ENCODE data around the gene UBE2E1. TPM values are rescaled to one million over a fixed set of nuclear protein-coding genes. Genes with fewer than 3 reads are reported as not detected.

UBE2E1 gene
- total and polyA plus RNA-seq, 2 donors (not counting 1 experiment from before 2014, with no cell fraction given), result 46.7 to 63.7 TPM

- POLR2A ChIA-PET, result no interaction called here
- 60% methylated on average over 1 of the region's 2 CpGs for WGBS (ENCODE audit: insufficient coverage)
- Histone ChIP-seq H3K4me1 (ENCODE audit: control insufficient read depth in 2 of 2, insufficient read depth in 2 of 2, low read length in 2 of 2) (peaks cover 31 to 33% of the 10 kb centered on the region in 2 donors), H2AFZ (ENCODE audit: insufficient read depth, low read depth, low read length, poor library complexity, severe bottlenecking) (peak overlapping the region; percentile 78), H3K4me3 (ENCODE audit: control extremely low read depth in 1 of 5, extremely low read depth in 1 of 5, insufficient read depth in 1 of 5, low read depth in 2 of 5, low read length in 4 of 5) (no peak overlapping the region), H3K27ac (ENCODE audit: low read length in 2 of 2) (no peak overlapping the region), H3K36me3 (replicated peaks in 1 of 2; ENCODE audit: control extremely low read depth in 1 of 2, control insufficient read depth in 1 of 2, extremely low read depth in 1 of 2, insufficient read depth in 2 of 2, low read length in 1 of 2) (no peaks in the 10 kb centered on the region), H4K20me1 (ENCODE audit: control insufficient read depth, insufficient read depth, low read length, poor library complexity, severe bottlenecking) (no peaks in the 10 kb centered on the region), H3K79me2 (ENCODE audit: control insufficient read depth, insufficient read depth, low read length) (no peaks in the 10 kb centered on the region), H3K4me2 (replicated peaks; ENCODE audit: low read depth, low read length, poor library complexity, severe bottlenecking) (no peak overlapping the region), H3K9me3 (ENCODE audit: control extremely low read depth in 1 of 3, control insufficient read depth in 2 of 3, insufficient read depth in 1 of 3, low read length in 2 of 3) (no peaks in the 10 kb centered on the region), H3K9ac (ENCODE audit: low read length) (no peak overlapping the region), H3K27me3 (replicated peaks in 1 of 4; ENCODE audit: control extremely low read depth in 1 of 4, control insufficient read depth in 3 of 4, insufficient read depth in 4 of 4, low read length in 3 of 4) (no peaks in the 10 kb centered on the region)
- CTCF ChIA-PET, result interaction anchor here (0.6 to 1.4 kb wide), 3 partner anchors 30 to 950 kb away, joined by 3 to 5 read pairs (median 3); no protein-coding TSS in a partner anchor
- TF ChIP-seq CTCF (IDR thresholded peaks at IDR 0.05) (no peak), EZH2 (IDR thresholded peaks at IDR 0.05; ENCODE audit: borderline replicate concordance, insufficient read depth, low read depth, low read length, poor library complexity, severe bottlenecking) (no peak)
- Mint-ChIP-seq H3K4me3 (no peak overlapping the region), H3K9me3 (ENCODE audit: insufficient read depth) (no peaks in the 10 kb centered on the region), H3K4me1 (peaks cover 33% of the 10 kb centered on the region), H3K27me3 (no peaks in the 10 kb centered on the region), H3K27ac (peak overlapping the region; percentile 53)
- ATAC-seq (ENCODE audit: low read depth) (no peak), DNase-seq (peak; percentile 37)
- intact Hi-C loops (cut with micrococcal nuclease), result loop anchor here (5.0 kb wide), 1 partner anchor 96 kb away; no protein-coding TSS in a partner anchor
These were observed 44.3 kb upstream of the UBE2E1 start for GRCh38 chr3:23761440-23761896.

GRCh38 chr3:23762214-23762613 lies 43.5 kb upstream of the UBE2E1 start:
- ATAC-seq (ENCODE audit: low read depth) (peak; percentile 74), DNase-seq (peak; percentile 61)
- Histone ChIP-seq H3K4me1 (ENCODE audit: control insufficient read depth in 2 of 2, insufficient read depth in 2 of 2, low read length in 2 of 2) (peaks cover 31 to 33% of the 10 kb centered on the region in 2 donors), H3K9ac (ENCODE audit: low read length) (peak overlapping the region; percentile 55), H4K20me1 (ENCODE audit: control insufficient read depth, insufficient read depth, low read length, poor library complexity, severe bottlenecking) (no peaks in the 10 kb centered on the region), H3K36me3 (replicated peaks in 1 of 2; ENCODE audit: control extremely low read depth in 1 of 2, control insufficient read depth in 1 of 2, extremely low read depth in 1 of 2, insufficient read depth in 2 of 2, low read length in 1 of 2) (no peaks in the 10 kb centered on the region), H3K79me2 (ENCODE audit: control insufficient read depth, insufficient read depth, low read length) (no peaks in the 10 kb centered on the region), H3K4me3 (ENCODE audit: control extremely low read depth in 1 of 5, extremely low read depth in 1 of 5, insufficient read depth in 1 of 5, low read depth in 2 of 5, low read length in 4 of 5) (peak overlapping the region in 4 of 5 experiments; percentile 2 to 41 (median 20)), H3K27me3 (replicated peaks in 1 of 4; ENCODE audit: control extremely low read depth in 1 of 4, control insufficient read depth in 3 of 4, insufficient read depth in 4 of 4, low read length in 3 of 4) (no peaks in the 10 kb centered on the region), H2AFZ (ENCODE audit: insufficient read depth, low read depth, low read length, poor library complexity, severe bottlenecking) (peak overlapping the region; percentile 78), H3K27ac (ENCODE audit: low read length in 2 of 2) (peak overlapping the region in 1 of 2 donors; percentile 31), H3K4me2 (replicated peaks; ENCODE audit: low read depth, low read length, poor library complexity, severe bottlenecking) (peak overlapping the region; percentile 64), H3K9me3 (ENCODE audit: control extremely low read depth in 1 of 3, control insufficient read depth in 2 of 3, insufficient read depth in 1 of 3, low read length in 2 of 3) (no peaks in the 10 kb centered on the region)
- no peaks in the 10 kb centered on the region for H3K9me3 Mint-ChIP-seq (ENCODE audit: insufficient read depth)
- H3K27me3 Mint-ChIP-seq, result no peaks in the 10 kb centered on the region
- CTCF ChIA-PET, result interaction anchor here (0.5 kb wide), 1 partner anchor 176 kb away, joined by 3 read pairs; no protein-coding TSS in a partner anchor
- POLR2A ChIA-PET, result interaction anchor here (0.6 kb wide), 1 partner anchor 67 kb away, joined by 4 read pairs; no protein-coding TSS in a partner anchor
- WGBS (ENCODE audit: insufficient coverage), result 89% methylated on average over 4 of the region's 7 CpGs
- peaks cover 33% of the 10 kb centered on the region for H3K4me1 Mint-ChIP-seq
- intact Hi-C loops (cut with micrococcal nuclease), result loop anchor here (2.0 to 5.0 kb wide), 2 partner anchors 47 to 95 kb away; no protein-coding TSS in a partner anchor
- peak overlapping the region; percentile 88 for H3K4me3 Mint-ChIP-seq
- H3K27ac Mint-ChIP-seq, result peak overlapping the region; percentile 53
- no peak for TF ChIP-seq CTCF (IDR thresholded peaks at IDR 0.05)

Data from B cell (primary cell).